Epithelial cell of proximal tubule (primary cell): ENCODE results near the gene FBXO24. TPM values are rescaled to one million over a fixed set of nuclear protein-coding genes. Genes with fewer than 3 reads are reported as not detected.
"Not testable (repeated sequence)": the region's sequence is repeated elsewhere in the genome, so short reads cannot be mapped to it uniquely, and the experiment has no call there.

ENCODE experiments used
- DNase-seq: peaks from one replicate; pipeline ENCODE4 v3.0.0-alpha.2; 2011; ENCODE audit warnings: low read depth
- H3K4me3 ChIP-seq: 2 replicates; pipeline ENCODE4 v1.5.1; 2011; ENCODE audit warnings: low read depth, mild to moderate bottlenecking, low read length
- CTCF ChIP-seq: conservative IDR thresholded peaks from 2 replicates; pipeline ENCODE4 v1.5.1; 2012; ENCODE audit warnings: low read depth, mild to moderate bottlenecking, low read length
- total RNA-seq: library from RNA; depleted of rRNA; stranded (reverse); fragments of >200 nt; gene quantifications from 2 replicates; pipeline ENCODE4 v1.2.3, GENCODE V29; 2015

FBXO24 gene
- total RNA-seq, 1 donor from 2014 or later = 1.0 TPM

GRCh38 chr7:100561491-100562194 is 24.5 kb upstream of the FBXO24 start:
- no peak for DNase-seq
- no peak overlapping the region for H3K4me3 ChIP-seq
- TF ChIP-seq CTCF = no peak

- DNase-seq = no peak
- no peak overlapping the region for H3K4me3 ChIP-seq
- no peak for TF ChIP-seq CTCF
Observed at GRCh38 chr7:100562195-100563099, 23.7 kb upstream of the FBXO24 start.

- no peak for DNase-seq
- no peak for TF ChIP-seq CTCF
- no peak overlapping the region for H3K4me3 ChIP-seq
Observed at GRCh38 chr7:100563100-100563564, 23.0 kb upstream of the FBXO24 start.

- no peak for DNase-seq
- H3K4me3 ChIP-seq = no peak overlapping the region
- peak; percentile 97 for TF ChIP-seq CTCF
Observed at GRCh38 chr7:100563809-100564400, 22.2 kb upstream of the FBXO24 start.

GRCh38 chr7:100564405-100564804 is 21.7 kb upstream of the FBXO24 start:
- not testable (repeated sequence) for H3K4me3 ChIP-seq, DNase-seq

GRCh38 chr7:100565133-100565571 is 21.0 kb upstream of the FBXO24 start:
- no peak for DNase-seq
- TF ChIP-seq CTCF = no peak

GRCh38 chr7:100566018-100566531 is 20.1 kb upstream of the FBXO24 start:
- no peak for TF ChIP-seq CTCF
- H3K4me3 ChIP-seq = no peak overlapping the region
- DNase-seq = no peak

More at GRCh38 chr7:100565133-100565571, 21.0 kb upstream of the FBXO24 start:
- no peak overlapping the region for H3K4me3 ChIP-seq
